ENCODE measurements around the gene SVEP1.

SVEP1 gene

GRCh38 chr9:110316261-110317075, 263.1 kb downstream of the SVEP1 start:
- peak in 1 of 2 experiments; percentile 10 for DNase-seq
